Activated CD8-positive, alpha-beta memory T cell treated with anti-CD3 and anti-CD28 coated beads for 1 hour (primary cell): ENCODE results near the gene ZSCAN30.

ENCODE experiments used
- DNase-seq, 2 donors: peaks; one replicate each; pipeline ENCODE4 v3.0.0-alpha.2; 2020; ENCODE audit warnings: low read depth in 1 of 2; ENCODE audit errors: extremely low read depth in 1 of 2

ZSCAN30 gene

GRCh38 chr18:35282353-35282752 is 7.7 kb downstream of the ZSCAN30 start:
- no peak for DNase-seq

DNA sequence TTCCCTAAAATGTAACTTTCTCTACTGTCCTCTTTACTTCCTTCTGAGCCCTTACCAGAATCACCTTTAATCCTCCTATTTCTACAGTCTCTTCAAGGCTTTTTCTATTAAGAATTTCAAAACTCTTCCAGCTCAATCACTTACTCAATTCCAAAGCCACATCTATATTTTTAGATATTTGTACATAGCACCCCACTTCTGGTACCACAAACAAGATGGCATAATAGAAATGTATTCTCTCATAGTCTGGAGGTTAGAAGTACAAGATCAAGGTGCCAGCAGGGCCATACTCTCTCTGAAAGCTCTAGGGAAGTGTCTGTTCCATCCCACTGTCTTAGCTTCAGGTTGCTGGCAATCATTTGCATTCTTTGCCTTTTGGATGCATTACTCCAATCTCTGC is 11.1 kb downstream of the ZSCAN30 start:
- DNase-seq = no peak

- no peak for DNase-seq
Observed at GRCh38 chr18:35278085-35278484, 11.9 kb downstream of the ZSCAN30 start.

GRCh38 chr18:35277633-35278032 is 12.4 kb downstream of the ZSCAN30 start:
- DNase-seq = no peak

GRCh38 chr18:35276267-35276666 is 13.8 kb downstream of the ZSCAN30 start:
- DNase-seq = no peak

DNA sequence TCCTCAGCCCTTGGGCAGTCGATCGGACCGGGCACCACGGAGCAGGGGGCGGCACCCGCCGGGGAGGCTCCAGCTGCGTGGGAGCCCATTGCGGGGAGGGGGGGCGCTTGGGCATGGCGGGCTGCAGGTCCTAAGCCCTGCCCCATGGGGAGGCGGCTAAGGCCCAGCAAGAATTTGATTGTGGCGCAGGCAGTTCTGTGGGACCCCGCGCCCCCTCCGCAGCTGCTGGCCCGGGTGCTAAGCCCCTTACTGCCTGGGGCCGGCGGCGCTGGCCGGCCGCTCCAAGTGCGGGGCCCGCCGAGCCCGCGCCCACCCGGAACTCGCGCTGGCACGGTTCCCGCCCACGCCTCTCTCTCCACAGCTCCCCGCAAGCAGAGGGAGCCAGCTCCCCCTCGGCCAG is 18.4 kb downstream of the ZSCAN30 start:
- no peak for DNase-seq

GRCh38 chr18:35268821-35269220 is 21.2 kb downstream of the ZSCAN30 start:
- no peak for DNase-seq

GRCh38 chr18:35267809-35268208 is 22.2 kb downstream of the ZSCAN30 start:
- DNase-seq = peak in 1 of 2 donors; percentile 3

DNA sequence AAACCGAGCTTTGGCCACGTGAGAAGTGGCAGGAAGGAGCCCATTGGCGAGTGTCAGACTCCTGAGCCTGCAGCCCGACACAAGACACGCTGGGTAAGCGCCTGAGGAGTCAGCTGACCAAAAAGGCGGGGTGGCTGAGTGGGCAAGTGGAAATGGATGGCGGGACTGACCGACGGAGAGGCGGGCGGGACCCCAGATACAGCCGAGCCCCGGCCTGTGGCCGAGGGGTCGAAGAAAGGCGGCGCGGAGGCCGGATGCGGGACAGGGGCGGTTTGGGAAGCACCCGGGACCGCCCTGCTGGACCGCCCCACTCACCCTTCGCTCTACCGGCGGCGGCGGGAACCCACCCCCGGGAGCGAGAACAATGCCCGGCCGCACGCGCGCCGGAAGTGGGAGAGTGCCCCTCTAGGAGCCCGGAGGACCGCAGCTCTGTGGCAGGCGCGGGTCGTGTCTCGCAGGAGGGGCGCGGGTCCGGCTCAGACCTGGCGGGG is 22.8 kb downstream of the ZSCAN30 start:
- DNase-seq = peak; percentile 40 to 57

GRCh38 chr18:35264409-35264808 is 25.6 kb downstream of the ZSCAN30 start:
- no peak for DNase-seq

- no peak for DNase-seq
Observed at GRCh38 chr18:35256947-35257346, 33.1 kb downstream of the ZSCAN30 start.

GRCh38 chr18:35253655-35254287 is 36.3 kb downstream of the ZSCAN30 start:
- DNase-seq = no peak

DNA sequence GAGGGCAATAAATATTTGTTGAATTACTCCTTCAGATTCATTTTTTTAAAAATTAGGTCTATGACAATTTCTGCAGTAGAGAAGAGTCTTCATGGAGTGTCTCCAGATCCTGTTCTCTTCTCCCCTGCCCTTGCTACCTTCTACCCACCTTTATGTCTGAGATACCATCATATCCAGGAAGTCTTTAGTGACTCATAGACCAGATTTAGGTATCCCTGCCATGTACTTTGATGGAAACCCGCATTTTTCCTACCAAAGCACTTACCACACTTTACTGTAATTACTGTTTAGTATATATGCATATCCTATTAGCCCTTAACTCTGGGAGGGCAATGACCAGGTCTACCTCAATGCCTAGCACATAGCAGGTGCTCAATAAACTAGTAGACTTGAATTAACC is 37.6 kb downstream of the ZSCAN30 start:
- DNase-seq = no peak

DNA sequence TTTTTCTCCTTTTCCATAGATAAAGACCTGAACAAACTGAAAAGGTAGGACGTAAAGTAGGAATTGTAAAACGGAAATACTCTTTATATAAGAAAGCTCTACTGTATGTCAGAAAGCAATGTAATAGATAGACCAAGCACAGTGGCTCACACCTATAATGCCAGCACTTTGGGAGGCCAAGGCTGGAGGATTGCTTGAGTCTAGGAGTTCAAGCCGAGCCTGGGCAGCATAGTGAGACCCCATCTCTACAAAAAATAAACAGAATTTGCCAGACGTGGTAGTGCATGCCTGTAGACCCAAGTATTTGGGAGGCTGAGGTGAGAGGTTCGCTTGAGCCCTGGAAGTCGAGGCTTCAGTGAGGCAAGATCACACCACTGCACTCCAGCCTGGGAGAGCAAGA is 41.6 kb downstream of the ZSCAN30 start:
- no peak for DNase-seq

- DNase-seq = no peak
Observed at GRCh38 chr18:35247412-35248249, 42.4 kb downstream of the ZSCAN30 start.

GRCh38 chr18:35246831-35247230 is 43.2 kb downstream of the ZSCAN30 start:
- DNase-seq = no peak

DNA sequence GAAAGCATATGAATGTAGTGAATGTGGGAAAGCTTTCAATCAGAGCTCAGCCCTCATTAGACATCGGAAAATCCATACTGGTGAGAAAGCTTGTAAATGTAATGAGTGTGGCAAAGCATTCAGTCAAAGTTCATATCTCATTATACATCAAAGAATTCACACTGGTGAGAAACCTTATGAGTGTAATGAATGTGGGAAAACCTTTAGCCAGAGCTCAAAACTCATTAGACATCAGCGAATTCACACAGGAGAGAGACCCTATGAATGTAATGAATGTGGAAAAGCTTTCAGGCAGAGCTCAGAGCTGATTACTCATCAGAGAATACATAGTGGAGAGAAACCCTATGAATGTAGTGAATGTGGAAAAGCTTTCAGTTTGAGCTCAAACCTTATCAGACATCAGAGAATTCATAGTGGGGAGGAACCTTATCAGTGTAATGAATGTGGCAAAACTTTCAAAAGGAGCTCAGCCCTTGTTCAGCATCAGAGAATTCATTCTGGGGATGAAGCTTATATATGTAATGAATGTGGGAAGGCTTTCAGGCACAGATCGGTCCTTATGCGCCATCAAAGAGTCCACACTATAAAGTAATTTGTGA is 44.2 kb downstream of the ZSCAN30 start:
- no peak for DNase-seq

DNA sequence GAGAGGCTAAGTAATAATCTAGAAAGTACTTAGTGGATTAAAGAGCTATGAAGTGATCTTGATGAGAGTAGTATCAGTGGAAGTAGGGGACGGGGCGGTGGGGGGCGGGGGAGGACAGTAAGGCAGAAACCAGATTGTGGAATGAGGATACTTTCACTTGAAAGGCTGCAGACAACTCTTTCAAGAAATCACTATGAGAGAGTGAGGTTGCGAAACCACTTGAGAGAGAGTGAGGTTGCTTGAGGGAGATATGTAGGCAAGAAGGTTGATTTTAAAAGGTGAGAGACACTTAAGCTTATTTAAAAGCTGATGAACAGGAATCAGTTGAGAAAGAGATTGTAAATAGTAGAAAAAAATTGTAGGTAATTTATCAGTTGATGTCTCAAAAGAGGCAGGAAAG is 45.4 kb downstream of the ZSCAN30 start:
- DNase-seq = no peak

GRCh38 chr18:35242426-35242825 is 47.6 kb downstream of the ZSCAN30 start:
- no peak for DNase-seq

- DNase-seq = no peak
Observed at GRCh38 chr18:35241448-35241804, 48.6 kb downstream of the ZSCAN30 start.

GRCh38 chr18:35240664-35241447 is 49.2 kb downstream of the ZSCAN30 start, which contains the start of gene ZNF397:
TSS of gene ZNF397 (plus strand) at chr18:35241034. CDS start at chr18:35242471, 1,437 bp downstream.
- peak; percentile 89 to 94 for DNase-seq
